GM19025 (cell line): ENCODE data around the gene OR2J2.
"Not testable (repeated sequence)": the region's sequence is repeated elsewhere in the genome, so short reads cannot be mapped to it uniquely, and the experiment has no call there.

Source experiments
- ATAC-seq: cut with Tn5 transposase; IDR thresholded peaks from one replicate; pipeline ENCODE4 v1.9.1; 2021; ENCODE audit warnings: mild to moderate bottlenecking, low read depth, moderate library complexity; ENCODE audit not compliant: unreplicated experiment

Gene OR2J2

GRCh38 chr6:29170607-29171006, at the start of gene OR2J2:
OR2J2 (plus strand) TSS chr6:29170907; CDS start chr6:29173636, 2,729 bp downstream.
- not testable (repeated sequence) for ATAC-seq

DNA sequence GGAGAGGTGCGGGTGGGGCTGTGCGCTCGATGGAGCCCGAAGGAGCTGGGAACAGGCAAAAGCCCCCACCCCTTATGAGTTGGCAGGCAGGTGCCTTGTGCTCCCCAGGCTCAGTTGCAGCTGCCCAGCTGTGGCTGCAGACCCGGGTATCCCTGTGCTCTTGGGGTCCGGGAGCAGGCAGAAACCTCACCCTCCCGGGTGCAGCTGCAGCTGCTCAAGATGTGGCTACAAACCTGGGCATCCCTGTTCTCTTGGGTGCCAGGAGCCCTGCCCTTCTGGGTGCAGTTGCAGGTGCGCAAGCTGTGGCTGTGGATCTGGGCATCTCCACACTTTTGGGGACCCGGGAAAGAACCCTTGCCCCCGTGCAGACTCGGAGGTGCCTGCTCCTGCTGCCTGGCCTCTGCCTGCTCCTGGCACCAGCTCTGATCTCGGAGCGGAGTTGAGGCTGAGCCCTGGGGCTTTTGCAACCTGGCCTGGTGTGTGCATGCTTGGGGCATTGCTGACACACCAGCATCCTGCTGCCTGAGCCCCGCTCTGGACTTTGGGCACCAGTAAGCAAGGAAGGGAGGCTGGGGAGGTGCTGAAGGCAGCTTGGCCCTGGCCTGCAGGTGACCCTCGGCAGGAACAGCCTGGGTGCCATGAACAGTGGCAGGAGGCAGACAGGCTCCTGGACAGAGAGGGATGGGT, 41.2 kb upstream of the OR2J2 start:
- ATAC-seq: no peak

GRCh38 chr6:29130644-29131043, 40.1 kb upstream of the OR2J2 start:
- no peak for ATAC-seq

DNA sequence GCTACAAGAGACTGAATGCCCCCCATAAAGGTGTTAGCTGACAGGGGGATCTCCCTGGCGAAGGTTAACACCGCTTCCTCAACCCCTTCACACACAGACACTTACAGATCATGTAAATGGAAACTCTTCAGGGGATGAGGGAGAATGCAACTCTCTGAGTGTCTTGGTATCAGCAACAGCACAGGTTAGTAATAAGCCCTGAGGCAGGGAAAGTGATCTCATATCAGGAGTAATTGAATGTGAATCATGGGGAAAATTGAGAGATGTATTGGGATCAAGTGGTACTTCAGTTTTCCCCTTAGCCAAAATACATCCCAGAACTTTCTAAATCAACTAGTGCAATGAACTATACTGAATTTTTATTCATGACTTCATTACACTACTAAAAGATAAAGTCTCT, 39.0 kb upstream of the OR2J2 start:
- no peak for ATAC-seq

DNA sequence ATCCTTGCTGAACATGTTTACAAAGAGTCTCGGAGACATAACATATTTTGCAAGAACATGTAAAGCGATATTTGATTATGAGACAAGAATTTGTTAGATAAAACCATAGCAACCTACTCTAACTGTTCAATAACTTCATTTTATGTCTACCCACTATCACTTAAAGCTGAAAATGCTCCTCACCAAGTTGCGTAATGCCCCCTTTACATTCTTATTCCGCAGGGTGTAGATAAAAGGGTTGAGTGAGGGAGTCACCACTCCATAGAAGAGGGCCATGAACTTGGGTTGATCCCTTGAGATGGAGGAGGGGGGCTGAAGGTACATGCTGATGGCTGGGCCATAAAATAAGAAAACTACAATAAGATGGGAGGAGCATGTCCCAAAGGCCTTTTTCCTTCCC, 33.0 kb upstream of the OR2J2 start:
- ATAC-seq: no peak

DNA sequence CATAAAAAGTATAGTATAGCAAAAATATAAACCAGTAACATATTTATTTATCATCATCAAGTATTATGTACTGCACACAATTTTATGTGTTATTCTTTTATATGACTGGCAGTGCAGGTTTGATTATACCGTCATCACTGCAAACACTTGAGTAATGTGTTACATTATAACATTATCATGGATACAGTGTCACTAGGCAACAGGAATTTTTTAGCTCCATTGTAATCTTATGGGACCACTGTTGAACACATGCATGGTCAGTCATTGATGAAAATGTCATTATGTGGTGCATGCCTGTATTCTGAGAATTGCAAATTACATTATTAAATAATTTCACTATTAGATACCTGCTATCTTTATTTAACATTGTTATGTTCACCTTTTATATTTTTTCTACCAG, 29.1 kb upstream of the OR2J2 start:
- no peak for ATAC-seq

- no peak for ATAC-seq
Measured at GRCh38 chr6:29142309-29142708, 28.4 kb upstream of the OR2J2 start.

DNA sequence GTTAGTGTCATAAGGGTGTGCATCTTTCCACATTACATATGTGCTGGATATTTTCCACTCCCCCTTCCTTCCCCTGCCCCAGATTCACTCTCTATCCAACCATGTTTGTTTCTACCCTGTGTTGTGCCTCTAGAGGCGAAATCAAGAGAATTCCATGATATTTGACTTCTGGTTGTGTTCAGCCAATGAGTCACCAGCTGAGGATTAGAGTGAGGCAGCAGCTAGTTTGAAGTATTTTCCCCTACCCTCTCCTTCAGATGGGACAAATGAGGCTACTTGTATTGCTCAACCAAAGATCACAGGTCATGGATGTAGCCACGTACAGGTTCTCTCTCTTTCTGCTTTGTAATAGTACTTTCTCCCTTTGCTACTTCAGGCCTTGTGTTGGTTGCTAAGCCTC, 24.5 kb upstream of the OR2J2 start:
- no peak for ATAC-seq

DNA sequence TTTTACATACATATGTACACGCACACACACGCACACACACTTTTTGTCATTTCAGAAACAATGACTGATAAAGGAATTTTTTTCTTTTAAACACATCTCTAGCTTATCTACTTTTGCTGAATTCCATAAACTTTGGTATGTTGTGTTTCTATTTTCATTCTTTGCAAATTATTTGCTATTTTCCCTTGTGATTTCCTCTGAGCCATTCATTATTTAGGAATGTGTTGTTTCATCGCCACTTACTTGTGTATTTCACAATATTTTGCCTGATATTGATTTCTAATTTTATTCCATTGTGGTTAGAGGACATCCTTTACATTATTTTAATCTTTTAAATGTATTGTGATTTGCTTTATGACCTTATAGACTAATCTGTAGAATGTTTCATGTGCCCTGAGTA, 23.6 kb upstream of the OR2J2 start:
- ATAC-seq: no peak

- ATAC-seq: not testable (repeated sequence)
Measured at GRCh38 chr6:29149444-29149843, 21.3 kb upstream of the OR2J2 start.

- no peak for ATAC-seq
Measured at GRCh38 chr6:29153083-29153482, 17.6 kb upstream of the OR2J2 start.

DNA sequence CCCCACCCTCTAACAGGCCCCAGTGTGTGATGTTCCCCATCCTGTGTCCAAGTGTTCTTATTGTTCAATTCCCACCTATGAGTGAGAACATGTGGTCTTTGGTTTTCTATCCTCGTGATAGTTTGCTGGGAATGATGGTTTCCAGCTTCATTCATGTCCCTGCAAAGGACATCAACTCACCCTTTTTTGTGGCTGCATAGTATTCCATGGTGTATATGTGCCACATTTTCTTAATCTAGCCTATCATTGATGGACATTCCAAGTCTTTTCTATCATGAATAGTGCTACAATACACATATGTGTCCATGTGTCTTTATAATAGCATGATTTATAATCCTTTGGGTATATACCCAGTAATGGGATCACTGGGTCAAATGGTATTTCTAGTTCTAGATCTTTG, 15.5 kb upstream of the OR2J2 start:
- ATAC-seq: not testable (repeated sequence)

DNA sequence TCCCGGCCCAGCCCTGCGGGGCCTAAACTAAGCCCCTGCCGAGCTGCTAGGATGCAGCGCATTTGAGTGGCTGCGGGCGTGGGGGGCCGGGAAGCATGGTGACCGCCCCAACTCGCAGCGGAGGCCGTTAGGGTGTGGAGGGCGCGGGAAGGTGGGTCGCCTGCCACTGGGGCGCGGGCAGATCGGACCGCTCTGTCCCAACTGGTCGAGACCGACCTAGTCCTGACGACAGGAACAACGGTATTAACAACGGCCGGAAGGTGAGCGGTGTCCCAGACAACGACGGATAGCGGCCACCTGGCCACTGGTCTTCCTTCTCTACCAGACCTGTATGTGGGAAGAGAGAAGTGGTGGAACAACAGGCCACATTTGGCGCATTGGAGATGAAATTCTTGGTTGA, 10.8 kb upstream of the OR2J2 start:
- ATAC-seq: not testable (repeated sequence)

GRCh38 chr6:29165571-29165970, 5.1 kb upstream of the OR2J2 start:
- ATAC-seq: not testable (repeated sequence)

- no peak for ATAC-seq
Measured at GRCh38 chr6:29171736-29172135, 1.0 kb downstream of the OR2J2 start.

DNA sequence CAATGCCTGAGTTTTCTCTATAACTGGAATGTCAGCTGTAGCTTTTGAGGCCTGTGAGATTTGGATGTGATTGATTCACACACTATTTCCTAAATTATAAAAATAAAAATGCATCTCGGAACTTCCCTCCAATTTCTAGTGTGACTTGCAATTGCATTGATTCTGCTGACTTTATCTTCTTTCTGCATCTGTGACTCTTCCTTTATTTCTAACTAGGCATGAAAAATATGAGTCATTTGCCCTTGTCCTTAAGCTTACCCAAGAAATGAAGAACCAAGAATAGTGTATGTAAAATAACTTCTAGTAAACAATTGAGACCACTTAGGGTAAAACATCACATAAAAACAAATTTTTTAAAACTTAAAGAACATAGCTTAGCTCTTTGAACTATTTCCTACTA, 12.9 kb downstream of the OR2J2 start:
- no peak for ATAC-seq

DNA sequence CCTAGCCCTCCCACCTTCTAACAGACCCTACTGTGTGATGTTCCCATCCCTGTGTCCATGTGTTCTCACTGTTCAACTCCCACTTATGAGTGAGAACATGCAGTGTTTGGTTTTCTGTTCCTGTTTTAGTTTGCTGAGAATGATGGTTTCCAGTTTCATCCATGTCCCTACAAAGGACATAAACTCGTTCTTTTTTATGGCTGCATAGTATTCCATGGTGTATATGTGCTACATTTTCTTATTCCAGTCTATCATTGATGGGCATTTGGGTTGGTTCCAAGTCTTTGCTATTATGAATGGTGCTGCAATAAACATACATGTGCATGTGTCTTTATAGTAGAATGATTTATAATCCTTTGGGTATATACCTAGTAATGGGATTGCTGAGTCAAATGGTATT, 18.0 kb downstream of the OR2J2 start:
- ATAC-seq: not testable (repeated sequence)

DNA sequence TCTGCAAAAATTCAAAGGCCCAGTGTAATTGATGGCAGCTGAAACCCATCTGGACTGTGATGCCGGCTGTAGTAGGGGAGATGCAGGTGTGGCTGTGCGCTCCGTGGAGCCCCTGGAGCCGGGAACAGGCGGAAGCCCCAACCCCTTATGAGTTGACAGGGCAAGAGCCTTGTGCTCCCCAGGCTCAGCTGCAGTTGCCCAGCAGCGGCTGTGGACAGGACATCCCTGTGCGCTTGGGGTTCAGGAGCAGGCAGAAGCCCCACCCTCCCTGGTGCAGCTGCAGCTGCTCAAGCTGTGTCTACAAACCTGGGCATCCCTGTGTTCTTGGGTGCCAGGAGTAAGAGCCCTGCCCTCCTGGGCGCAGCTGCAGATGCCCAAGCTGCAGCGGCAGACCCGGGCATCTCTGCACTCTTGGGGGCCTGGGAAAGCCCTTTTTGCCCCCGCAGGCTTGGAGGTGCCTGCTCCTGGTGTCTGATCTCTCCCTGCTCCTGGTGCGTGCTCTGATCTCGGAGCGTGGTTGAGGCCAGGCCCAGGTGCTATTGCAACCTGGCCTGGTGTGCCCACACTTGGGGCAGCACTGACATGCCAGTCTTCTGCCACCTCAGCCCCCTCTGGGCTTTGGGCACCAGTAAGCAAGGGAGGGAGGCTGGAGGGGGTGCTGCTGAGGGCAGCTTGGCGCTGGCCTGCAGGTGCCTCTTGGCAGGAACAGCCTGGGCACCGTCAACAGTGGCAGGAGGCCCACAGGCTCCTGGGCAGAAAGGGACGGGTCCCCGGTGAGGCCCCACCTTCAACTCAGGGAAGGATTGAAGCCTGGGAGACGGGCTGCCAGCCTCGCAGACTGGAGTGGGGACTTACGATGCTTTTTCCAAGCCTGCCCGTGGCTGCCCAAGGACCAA, 30.3 kb downstream of the OR2J2 start:
- ATAC-seq: no peak

GRCh38 chr6:29201966-29202365, 31.3 kb downstream of the OR2J2 start:
- no peak for ATAC-seq

DNA sequence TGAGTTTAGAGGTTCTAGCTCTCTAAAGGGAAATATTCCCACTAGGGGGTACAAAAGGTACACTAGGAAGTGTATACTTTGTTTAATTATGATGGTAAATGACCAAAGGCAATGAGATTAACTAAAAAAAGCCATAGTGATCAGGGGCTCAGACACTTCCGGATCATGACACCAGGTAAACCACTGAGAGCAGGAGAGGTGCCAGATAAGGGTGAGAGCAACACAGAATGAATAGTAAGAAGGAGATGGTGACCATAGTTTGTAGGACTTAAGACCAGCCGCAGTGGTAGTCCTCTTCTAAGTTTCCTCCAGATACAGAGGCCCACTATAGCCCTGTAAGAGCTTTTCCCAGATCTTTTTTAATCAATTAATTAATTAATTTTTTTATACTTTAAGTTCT, 40.8 kb downstream of the OR2J2 start:
- no peak for ATAC-seq

- no peak for ATAC-seq
Measured at GRCh38 chr6:29216528-29216927, 45.8 kb downstream of the OR2J2 start.

GRCh38 chr6:29217242-29217641, 46.5 kb downstream of the OR2J2 start:
- not testable (repeated sequence) for ATAC-seq
